ENCODE results near the gene KIF14.
"Not testable (repeated sequence)": the region's sequence is repeated elsewhere in the genome, so short reads cannot be mapped to it uniquely, and the experiment has no call there.

Gene KIF14

GRCh38 chr1:200526709-200527612, 93.6 kb downstream of the KIF14 start:
- H3K9me2 ChIP-seq (replicated peaks; ENCODE audit: control insufficient read depth, low read length): no peaks in the 10 kb centered on the region
- no peaks in the 10 kb centered on the region for H4K20me1 ChIP-seq (ENCODE audit: control insufficient read depth, insufficient read depth, low read depth, low read length)
- H3F3A ChIP-seq (ENCODE audit: control insufficient read depth, insufficient read depth): no peaks in the 10 kb centered on the region
- H3K4me1 ChIP-seq (ENCODE audit: control insufficient read depth, low read length): peaks cover 6% of the 10 kb centered on the region
- no peaks in the 10 kb centered on the region for H3K79me2 ChIP-seq (ENCODE audit: control insufficient read depth, low read length)
- H3K4me2 ChIP-seq (ENCODE audit: low read length): no peak overlapping the region
- no peak for TF ChIP-seq CTCF (IDR thresholded peaks at IDR 0.05; ENCODE audit: low read depth, low read length, poor library complexity, severe bottlenecking)
- no peak for TF ChIP-seq EZH2phosphoT487 (IDR thresholded peaks at IDR 0.05; ENCODE audit: borderline replicate concordance, low read length)
- H3K27me3 ChIP-seq (ENCODE audit: control insufficient read depth, low read length): peaks cover 8% of the 10 kb centered on the region; the same call in 1 of the 2 replicates
- H3K4me3 ChIP-seq (ENCODE audit: low read length): no peak overlapping the region
- no peaks in the 10 kb centered on the region for H3K9me3 ChIP-seq (ENCODE audit: control insufficient read depth, insufficient read depth, low read length)
- no peak overlapping the region for H3K27ac ChIP-seq (ENCODE audit: low read depth, low read length)
- no peaks in the 10 kb centered on the region for H3K36me3 ChIP-seq (ENCODE audit: control insufficient read depth, low read length)

- no peak for TF ChIP-seq CTCF (IDR thresholded peaks at IDR 0.05; ENCODE audit: low read depth, low read length, poor library complexity, severe bottlenecking)
- no peak for TF ChIP-seq EZH2phosphoT487 (IDR thresholded peaks at IDR 0.05; ENCODE audit: borderline replicate concordance, low read length)
- Histone ChIP-seq H3K4me3 (ENCODE audit: low read length) (no peak overlapping the region), H4K20me1 (ENCODE audit: control insufficient read depth, insufficient read depth, low read depth, low read length) (no peaks in the 10 kb centered on the region), H3K9me2 (replicated peaks; ENCODE audit: control insufficient read depth, low read length) (no peaks in the 10 kb centered on the region), H3K27ac (ENCODE audit: low read depth, low read length) (no peak overlapping the region), H3K4me1 (ENCODE audit: control insufficient read depth, low read length) (peaks cover 6% of the 10 kb centered on the region), H3K36me3 (ENCODE audit: control insufficient read depth, low read length) (no peaks in the 10 kb centered on the region), H3K9me3 (ENCODE audit: control insufficient read depth, insufficient read depth, low read length) (no peaks in the 10 kb centered on the region), H3F3A (ENCODE audit: control insufficient read depth, insufficient read depth) (no peaks in the 10 kb centered on the region), H3K79me2 (ENCODE audit: control insufficient read depth, low read length) (no peaks in the 10 kb centered on the region), H3K4me2 (ENCODE audit: low read length) (no peak overlapping the region), H3K27me3 (ENCODE audit: control insufficient read depth, low read length) (peaks cover 8% of the 10 kb centered on the region; the same call in 1 of the 2 replicates)
Observed at GRCh38 chr1:200525090-200525987, 95.2 kb downstream of the KIF14 start.

GRCh38 chr1:200524551-200524950, 96.0 kb downstream of the KIF14 start:
- not testable (repeated sequence) for H3K4me2 ChIP-seq (ENCODE audit: low read length); H3K9me2 ChIP-seq (replicated peaks; ENCODE audit: control insufficient read depth, low read length); H3K4me1 ChIP-seq (ENCODE audit: control insufficient read depth, low read length); H3F3A ChIP-seq (ENCODE audit: control insufficient read depth, insufficient read depth); H3K27ac ChIP-seq (ENCODE audit: low read depth, low read length); H3K4me3 ChIP-seq (ENCODE audit: low read length); H3K27me3 ChIP-seq (ENCODE audit: control insufficient read depth, low read length); H3K9me3 ChIP-seq (ENCODE audit: control insufficient read depth, insufficient read depth, low read length); H4K20me1 ChIP-seq (ENCODE audit: control insufficient read depth, insufficient read depth, low read depth, low read length); H3K79me2 ChIP-seq (ENCODE audit: control insufficient read depth, low read length); H3K36me3 ChIP-seq (ENCODE audit: control insufficient read depth, low read length)

Data from DOHH2 (cell line).